GM21515 (cell line): ENCODE measurements around the gene APBA1.

Source experiments
- ATAC-seq: cut with Tn5 transposase; IDR thresholded peaks from one replicate; pipeline ENCODE4 v1.9.1; 2021; ENCODE audit not compliant: unreplicated experiment

Gene APBA1

DNA sequence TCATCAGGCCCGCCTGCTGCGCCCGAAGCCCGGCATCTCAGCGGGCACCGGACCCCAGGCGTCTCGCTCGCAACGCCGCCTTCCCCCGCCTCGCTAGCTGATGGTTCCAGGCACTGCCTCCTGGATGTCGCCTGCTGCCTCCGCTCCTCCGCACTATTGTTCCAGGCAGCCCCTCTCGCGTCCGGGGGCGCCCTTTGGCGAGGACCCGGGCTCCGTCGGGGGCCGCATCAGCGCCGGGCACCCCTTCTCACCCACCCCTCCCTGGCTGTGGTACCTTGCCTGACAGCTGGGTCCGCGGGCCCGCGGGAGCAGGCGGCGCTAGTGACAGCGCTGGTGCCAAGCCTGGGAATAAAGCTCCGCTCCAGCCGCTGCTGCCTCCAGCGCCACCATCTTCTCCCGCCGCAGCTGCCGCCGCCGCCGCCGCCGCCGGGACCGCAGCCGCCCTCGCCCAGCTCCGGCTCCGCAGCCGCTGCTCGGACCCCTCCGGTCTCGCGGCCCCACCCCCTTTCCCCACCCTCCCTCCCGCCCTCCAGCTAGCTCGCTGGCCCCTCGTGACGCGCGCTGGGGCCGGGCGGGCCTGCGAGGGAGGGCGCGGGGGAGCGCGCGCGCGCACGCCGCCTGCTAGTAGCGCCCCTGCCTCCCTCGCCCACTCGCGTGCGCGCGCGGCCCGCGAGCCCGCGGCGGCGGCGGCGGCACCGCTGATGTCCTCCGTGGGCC lies at the start of gene APBA1:
APBA1 (minus strand) TSS at position 493 of the 717 bp plus-strand sequence.
- ATAC-seq, result peak; percentile 26

DNA sequence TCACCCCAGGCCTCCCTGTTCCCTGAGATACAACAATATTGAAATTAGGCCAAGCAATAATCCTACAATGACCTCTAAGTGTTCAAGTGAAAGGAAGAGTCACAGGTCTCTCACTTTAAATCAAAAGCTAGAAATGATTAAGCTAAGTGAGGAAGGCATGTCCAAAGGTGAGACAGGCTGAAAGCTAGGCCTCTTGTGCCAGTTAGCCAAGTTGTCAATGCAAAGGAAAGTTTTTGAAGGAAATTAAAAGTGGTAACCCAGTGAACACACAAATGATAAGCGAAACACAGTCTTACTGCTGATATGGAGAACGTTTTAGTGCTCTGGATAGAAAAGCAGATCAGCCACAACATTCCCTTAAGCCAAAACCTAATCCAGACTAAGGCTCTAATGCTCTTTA lies 47.8 kb upstream of the APBA1 start:
- ATAC-seq, result no peak

GRCh38 chr9:69719367-69719766 lies 47.2 kb upstream of the APBA1 start:
- ATAC-seq, result no peak

- ATAC-seq, result no peak
These were observed 46.0 kb upstream of the APBA1 start for GRCh38 chr9:69718218-69718617.

- no peak for ATAC-seq
These were observed 43.7 kb upstream of the APBA1 start for GRCh38 chr9:69715825-69716224.

DNA sequence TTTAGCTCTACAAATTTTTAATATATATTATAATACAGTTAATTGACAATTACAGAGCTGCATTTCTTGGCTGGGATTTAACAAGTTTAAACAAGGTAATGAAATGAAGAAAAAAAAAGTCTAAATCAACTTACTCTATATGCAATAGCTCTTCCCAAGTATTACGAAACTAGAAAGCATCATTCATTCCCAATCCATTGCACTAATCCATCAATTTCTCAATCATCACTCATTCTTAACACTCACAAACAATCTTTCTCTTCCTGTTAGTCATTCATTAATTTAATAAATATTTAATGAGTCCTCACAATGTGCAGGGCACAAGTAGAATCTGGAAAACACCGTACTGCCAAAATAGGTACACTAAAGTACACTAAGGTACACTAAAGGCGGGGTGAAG lies 42.9 kb upstream of the APBA1 start:
- no peak for ATAC-seq

DNA sequence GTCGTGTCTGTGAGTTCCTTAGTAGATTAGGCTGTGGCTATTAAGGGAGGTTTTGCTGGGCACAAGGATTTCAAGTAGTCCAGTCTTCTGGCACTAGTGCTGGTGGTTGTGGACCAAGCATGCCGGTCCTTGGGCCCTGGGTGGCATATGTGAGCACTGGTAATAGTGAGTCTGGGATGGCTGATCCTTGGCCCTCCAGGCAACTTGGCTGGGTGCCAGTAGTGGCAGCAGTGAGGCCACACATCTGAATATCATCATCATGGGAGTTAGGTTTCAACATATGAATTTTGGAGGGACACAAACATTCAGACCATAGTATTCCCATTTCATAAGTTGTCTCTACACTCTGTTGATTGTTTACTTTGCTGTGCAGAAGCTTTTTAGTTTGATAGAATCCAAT lies 25.3 kb upstream of the APBA1 start:
- no peak for ATAC-seq

DNA sequence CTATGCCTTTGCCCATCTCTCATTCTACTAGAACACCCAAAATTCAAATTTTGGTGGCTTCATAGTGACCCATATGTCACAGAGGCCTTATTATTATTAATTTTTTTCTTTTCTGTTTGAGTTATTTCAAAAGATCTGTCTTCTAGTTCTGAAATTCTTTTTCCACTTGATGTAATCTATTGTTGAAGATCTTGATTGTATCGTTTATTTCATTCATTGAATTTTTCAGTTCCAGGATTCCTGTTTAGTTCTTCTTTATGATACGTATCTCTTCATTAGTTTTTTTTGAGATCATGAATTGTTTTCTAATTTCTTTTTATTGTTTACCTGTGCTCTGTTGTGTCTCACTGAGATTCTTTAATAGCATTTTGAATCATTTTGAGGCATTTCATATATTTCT lies 24.6 kb upstream of the APBA1 start:
- ATAC-seq, result no peak

DNA sequence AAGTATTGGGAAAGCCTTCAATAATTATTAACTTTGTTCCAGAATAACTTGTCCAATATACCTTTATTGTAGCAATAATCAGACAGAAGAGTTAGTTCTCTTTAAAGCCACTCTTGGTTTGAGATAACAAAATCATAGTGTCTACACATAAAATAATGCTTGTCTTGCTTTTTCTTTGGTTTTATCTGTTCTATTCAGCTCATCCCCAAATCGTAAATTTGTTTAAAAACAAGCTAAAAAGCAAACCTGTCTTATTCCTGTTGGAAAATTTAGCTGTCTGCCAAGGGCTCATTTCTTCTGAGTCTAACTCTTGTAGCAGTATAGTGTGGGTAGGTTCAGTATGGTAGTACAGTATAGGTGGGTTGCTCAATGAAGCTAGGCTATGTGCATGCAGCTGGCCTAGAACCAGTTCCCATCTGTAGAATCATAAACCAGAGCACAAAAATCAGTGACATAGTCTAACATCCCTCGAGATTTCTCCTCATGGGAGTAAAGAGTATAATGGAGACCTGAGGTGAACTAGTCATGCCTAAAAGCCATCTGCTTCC lies 17.9 kb upstream of the APBA1 start:
- no peak for ATAC-seq

GRCh38 chr9:69683927-69684326 lies 11.8 kb upstream of the APBA1 start:
- no peak for ATAC-seq

DNA sequence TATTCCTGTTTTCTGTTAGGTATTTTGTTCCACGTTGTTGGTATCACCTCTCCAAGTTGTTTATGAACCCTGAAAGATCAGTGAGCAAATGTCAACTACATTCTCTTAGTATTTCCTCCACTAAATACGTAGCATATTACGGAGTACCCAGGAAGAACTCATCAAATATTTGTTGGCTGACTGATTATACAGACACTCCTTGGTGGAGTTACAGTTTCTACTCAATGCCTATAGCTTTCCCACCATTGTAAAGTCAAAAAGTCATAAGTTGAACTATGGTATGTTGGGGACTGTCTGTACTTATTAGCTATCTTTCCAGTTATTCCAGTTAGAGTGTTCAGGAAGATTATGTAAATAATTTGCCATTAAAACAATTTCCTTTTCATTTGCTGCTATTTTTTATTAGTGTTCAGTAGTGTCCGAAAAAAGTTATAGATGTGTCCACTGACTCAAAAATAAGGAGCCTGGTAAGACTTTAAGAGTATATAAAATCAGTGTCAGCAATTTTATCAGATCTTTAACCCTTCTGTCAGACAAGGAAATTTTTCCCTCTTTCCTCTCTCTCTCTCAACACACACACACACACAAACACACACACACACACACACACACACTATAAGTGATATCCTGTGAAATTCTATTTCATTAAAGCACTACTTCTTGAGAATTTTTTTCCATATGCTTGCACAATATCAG lies 6.8 kb upstream of the APBA1 start:
- no peak for ATAC-seq

GRCh38 chr9:69677931-69678330 lies 5.8 kb upstream of the APBA1 start:
- no peak for ATAC-seq

GRCh38 chr9:69675563-69675962 lies 3.4 kb upstream of the APBA1 start:
- ATAC-seq, result no peak

DNA sequence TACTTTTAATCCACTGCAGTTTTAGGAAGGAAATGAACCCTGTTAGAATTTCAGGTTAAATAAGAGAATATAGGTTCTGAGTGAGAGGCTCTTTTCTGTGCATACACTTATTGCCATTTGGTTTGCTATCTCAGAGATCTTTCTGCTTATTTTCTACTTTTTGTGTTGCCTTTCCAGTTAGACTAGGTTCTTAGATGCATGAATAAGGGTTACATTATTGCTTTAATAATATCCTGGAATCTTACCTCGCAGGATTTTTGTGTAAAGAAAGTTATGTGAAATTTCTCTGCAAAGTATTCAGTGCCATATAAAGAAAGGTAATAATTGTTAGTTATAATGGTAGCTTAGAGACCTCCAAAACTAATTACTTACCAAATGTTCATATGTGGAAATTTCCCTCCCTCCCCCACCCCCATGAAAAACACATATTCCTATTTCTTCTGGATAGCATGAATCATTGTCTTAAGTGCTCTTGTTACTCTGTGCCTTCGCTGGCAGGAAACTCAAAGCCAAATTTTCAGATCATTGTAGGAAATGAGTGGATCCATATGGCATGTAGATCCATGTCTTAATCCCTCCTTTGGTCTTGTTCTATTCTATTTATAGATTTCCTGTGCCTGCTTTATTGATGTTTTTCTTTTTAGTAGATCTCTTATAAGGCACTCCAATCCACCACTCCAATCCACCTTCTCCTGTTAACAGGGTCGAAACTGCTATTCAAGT lies 2.7 kb upstream of the APBA1 start:
- ATAC-seq, result no peak

- ATAC-seq, result no peak
These were observed 2.0 kb upstream of the APBA1 start for GRCh38 chr9:69674112-69674685.

DNA sequence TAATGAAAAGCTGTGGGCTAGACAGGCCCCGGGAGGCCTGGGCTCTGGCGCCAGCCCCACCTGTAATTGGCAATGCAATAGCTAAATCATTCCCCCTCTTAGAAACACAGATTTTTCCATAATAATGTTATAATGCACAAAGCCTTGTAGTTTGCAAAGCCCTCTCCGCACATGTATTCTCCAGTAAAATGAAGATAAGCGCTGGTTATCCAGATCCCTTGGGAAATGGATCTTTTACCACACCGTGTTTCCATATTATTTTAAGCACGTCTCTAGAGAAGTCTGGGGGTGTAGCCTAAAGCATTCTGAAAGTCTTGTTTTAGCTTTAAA lies 1.1 kb upstream of the APBA1 start:
- ATAC-seq, result no peak

- ATAC-seq, result peak; percentile 96
These were observed 582 bp upstream of the APBA1 start for GRCh38 chr9:69672596-69673310.

- ATAC-seq, result no peak
These were observed 776 bp downstream of the APBA1 start for GRCh38 chr9:69671311-69671878.

- ATAC-seq, result no peak
These were observed 4.9 kb downstream of the APBA1 start for GRCh38 chr9:69667306-69667705.

DNA sequence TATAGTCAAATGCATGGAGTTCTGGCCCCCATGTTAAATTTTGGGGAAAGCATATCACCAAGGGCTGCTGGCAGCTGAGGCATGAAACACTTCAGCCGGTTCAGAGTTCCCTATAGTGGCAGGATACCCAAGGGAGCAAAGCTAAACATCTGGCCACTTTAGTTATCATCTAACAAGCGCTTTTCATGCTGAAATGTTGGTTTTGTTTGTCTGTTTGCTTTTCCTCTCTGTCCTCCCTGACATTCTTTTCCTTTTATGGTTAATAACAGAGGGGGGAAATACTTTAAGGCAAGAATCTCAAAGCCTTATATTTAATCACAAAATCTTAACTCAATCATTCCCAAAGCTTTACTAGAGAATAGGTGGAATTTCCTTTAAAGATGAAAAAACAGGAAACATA lies 11.9 kb downstream of the APBA1 start:
- no peak for ATAC-seq
